Measurements from ENCODE around the gene KIAA1191.

DNA sequence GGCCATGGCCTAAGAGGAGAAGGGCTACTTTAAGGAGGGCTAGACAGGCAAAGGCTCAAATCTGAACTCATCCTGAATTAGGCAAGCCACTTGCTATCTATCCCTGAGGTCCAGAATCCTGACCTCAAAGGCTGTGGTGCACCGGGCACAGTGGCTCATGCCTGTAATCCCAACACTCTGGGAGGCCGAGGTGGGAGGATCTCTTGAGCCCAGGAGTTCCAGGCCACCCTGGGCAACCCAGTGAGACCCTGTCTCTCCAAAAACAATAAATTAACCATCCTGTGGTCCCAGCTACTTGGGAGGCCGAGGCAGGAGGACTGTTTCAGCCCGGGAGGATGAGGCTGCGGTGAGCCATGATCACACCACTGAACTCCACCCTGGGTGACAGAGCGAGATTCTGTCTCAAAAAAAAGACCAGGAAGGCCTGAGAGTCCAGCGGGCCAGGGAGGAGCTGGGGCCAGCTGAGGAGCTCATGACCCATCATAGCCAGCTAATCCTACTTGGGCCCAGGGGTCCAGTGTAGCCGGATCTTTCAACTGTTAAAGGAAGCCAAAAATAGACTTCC is 22.9 kb upstream of the KIAA1191 start:
- no peak for TF ChIP-seq CTCF (conservative IDR thresholded peaks at IDR 0.05; ENCODE audit: low read length)
- no peak for TF ChIP-seq EZH2phosphoT487 (IDR thresholded peaks at IDR 0.05; ENCODE audit: borderline replicate concordance)

All from Loucy (cell line).